GM21367 (cell line): ENCODE measurements around the gene ZNF75A.

ENCODE experiments used
- ATAC-seq: cut with Tn5 transposase; IDR thresholded peaks from one replicate; pipeline ENCODE4 v1.9.1; 2021; ENCODE audit not compliant: unreplicated experiment

Gene ZNF75A

DNA sequence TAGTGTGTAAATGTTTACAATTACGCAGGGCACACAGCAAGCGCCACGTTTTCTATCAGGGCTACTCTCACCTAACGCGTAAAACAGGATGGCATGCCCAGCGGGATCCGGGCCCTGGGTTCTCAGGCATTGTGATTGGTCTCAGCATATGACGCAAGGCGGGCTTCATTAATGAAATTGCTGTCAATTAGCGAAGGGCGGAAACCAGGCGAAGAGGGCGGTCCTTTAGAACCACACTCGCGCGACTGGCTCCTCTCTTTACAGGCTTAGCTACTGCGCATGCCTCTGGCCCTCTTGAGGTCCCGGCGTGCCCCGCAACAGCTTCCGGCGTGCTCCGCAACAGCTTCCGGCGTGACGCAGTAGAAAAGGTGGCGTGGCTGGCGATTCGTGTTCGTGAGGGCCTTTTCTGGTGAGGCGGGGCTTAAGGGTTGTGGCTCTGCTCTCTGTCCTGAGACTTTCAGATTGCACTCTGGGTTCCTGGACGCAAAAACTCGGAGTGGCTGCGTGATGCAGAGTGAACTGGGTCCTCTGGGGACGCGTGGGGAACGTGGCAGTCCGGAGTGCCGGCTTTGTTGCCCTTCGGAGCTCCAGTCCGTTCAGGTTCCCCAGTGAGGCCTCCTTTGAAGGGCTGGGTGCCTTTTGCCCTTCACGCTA lies 59.6 kb downstream of the ZNF75A start:
- no peak for ATAC-seq
